Measurements from ENCODE around the gene ATG16L1. TPM values are rescaled to one million over a fixed set of nuclear protein-coding genes. Genes with fewer than 3 reads are reported as not detected.
A peak's percentile ranks its signal among the peaks of the same experiment; 100 is the strongest.

Gene ATG16L1
- total RNA-seq, 5 donors from 2014 or later (not counting 1 experiment from before 2014, with no cell fraction given), result 73.9 to 117 (median 83.4) TPM

DNA sequence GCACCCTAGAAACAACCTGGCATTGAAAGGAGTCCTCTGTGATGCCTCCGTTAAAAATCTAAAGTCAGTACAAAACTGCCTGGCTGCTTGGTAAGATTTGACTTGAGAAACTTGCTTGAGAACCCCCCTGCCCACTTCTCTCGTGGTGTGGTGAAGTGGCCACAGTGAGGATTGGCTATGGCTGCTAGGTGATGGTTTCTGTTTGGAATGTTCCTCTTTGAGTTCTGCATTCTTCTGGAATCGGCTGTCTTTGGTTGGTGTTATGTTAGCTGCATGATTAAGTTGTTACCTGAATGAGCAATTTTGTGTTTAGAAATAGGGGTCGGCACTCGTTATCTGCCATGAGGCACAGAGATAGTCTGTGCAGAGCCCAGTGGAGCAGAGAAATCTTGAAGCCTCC is 34.4 kb downstream of the ATG16L1 start:
- peaks cover 66% of the 10 kb centered on the region for H3K36me3 Mint-ChIP-seq

DNA sequence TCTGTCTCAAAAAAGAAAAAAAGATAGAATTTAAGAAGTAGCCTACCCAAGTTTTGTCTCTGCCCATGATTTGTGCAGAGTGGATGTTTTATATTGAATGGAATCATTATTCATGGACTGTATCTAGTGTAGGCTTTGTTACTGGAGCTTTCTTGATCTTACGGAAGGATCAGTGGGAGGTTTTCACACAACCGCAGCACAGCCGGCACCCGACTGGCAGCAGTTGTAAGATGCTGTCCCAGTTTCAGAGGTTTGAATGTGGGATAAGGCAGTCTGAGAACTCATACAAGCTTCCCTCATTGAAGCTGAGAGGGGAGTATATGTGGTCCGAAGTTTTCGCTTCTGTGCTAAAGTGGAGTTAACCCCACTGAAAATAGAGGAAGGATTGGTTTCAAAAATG is 36.4 kb downstream of the ATG16L1 start:
- POLR2A ChIA-PET, result no interaction called here
- no peak overlapping the region for H3K27ac ChIP-seq (ENCODE audit: low read length)
- Mint-ChIP-seq H3K4me3 (no peak overlapping the region), H3K9me3 (no peaks in the 10 kb centered on the region), H3K4me1 (peaks cover 4 to 14% (median 12%) of the 10 kb centered on the region in 3 donors), H3K27ac (peak overlapping the region in 1 of 2 donors; percentile 61), H3K27me3 (no peaks in the 10 kb centered on the region), H3K36me3 (peaks cover 65% of the 10 kb centered on the region)
- H3K4me3 ChIP-seq (ENCODE audit: control insufficient read depth in 1 of 2, extremely low read depth in 1 of 2, low read length in 1 of 2), result no peak overlapping the region
- no peaks in the 10 kb centered on the region for H3K27me3 ChIP-seq (replicated peaks in 1 of 2; ENCODE audit: control insufficient read depth in 2 of 2, extremely low read depth in 1 of 2, insufficient read depth in 2 of 2, low read length in 1 of 2)
- ATAC-seq (replicated peaks in 1 of 4) (no peak), DNase-seq (no peak)
- H3K9me3 ChIP-seq, result no peaks in the 10 kb centered on the region
- WGBS (ENCODE audit: insufficient coverage), result no CpG with 5 or more reads among the region's 6 CpGs
- CTCF ChIA-PET, result interaction anchor here in 1 of 2 donors (0.6 kb wide), 1 partner anchor 155 kb away, joined by 3 read pairs; no protein-coding TSS in a partner anchor
- H3K4me1 ChIP-seq (ENCODE audit: control insufficient read depth in 1 of 2, extremely low read depth in 1 of 2, insufficient read depth in 2 of 2, low read length in 2 of 2), result peaks cover 0 to 3% of the 10 kb centered on the region in 2 experiments
- peaks cover 16 to 89% of the 10 kb centered on the region in 2 donors for H3K36me3 ChIP-seq (ENCODE audit: control insufficient read depth in 2 of 2, extremely low read depth in 1 of 2, insufficient read depth in 1 of 2, low read length in 1 of 2)

More for the DNA sequence above, 34.4 kb downstream of the ATG16L1 start:
- 90% methylated on average over 5 of the region's 5 CpGs for WGBS (ENCODE audit: insufficient coverage)
- ATAC-seq (replicated peaks in 1 of 4) (no peak), DNase-seq (no peak)
- CTCF ChIA-PET, result interaction anchor here (0.6 kb wide), 3 partner anchors 12 to 62 kb away, joined by 3 to 4 read pairs (median 3); no protein-coding TSS in a partner anchor
- H3K4me1 ChIP-seq (ENCODE audit: control insufficient read depth in 1 of 2, extremely low read depth in 1 of 2, insufficient read depth in 2 of 2, low read length in 2 of 2), result peaks cover 0 to 16% of the 10 kb centered on the region in 2 experiments
- no peaks in the 10 kb centered on the region for H3K27me3 ChIP-seq (replicated peaks in 1 of 2; ENCODE audit: control insufficient read depth in 2 of 2, extremely low read depth in 1 of 2, insufficient read depth in 2 of 2, low read length in 1 of 2)
- H3K4me3 ChIP-seq (ENCODE audit: control insufficient read depth in 1 of 2, extremely low read depth in 1 of 2, low read length in 1 of 2), result no peak overlapping the region
- POLR2A ChIA-PET, result interaction anchor here (0.6 to 1.4 kb wide), 3 partner anchors 12 to 528 kb away, joined by 3 to 6 read pairs (median 3); no protein-coding TSS in a partner anchor
- Mint-ChIP-seq H3K4me1 (peaks cover 20 to 34% (median 32%) of the 10 kb centered on the region in 3 donors), H3K9me3 (no peaks in the 10 kb centered on the region), H3K27ac (peak overlapping the region in 1 of 2 donors; percentile 29), H3K4me3 (no peak overlapping the region), H3K27me3 (no peaks in the 10 kb centered on the region)
- H3K9me3 ChIP-seq, result no peaks in the 10 kb centered on the region
- no peak overlapping the region for H3K27ac ChIP-seq (ENCODE audit: low read length)
- peaks cover 11 to 88% of the 10 kb centered on the region in 2 donors for H3K36me3 ChIP-seq (ENCODE audit: control insufficient read depth in 2 of 2, extremely low read depth in 1 of 2, insufficient read depth in 1 of 2, low read length in 1 of 2)

DNA sequence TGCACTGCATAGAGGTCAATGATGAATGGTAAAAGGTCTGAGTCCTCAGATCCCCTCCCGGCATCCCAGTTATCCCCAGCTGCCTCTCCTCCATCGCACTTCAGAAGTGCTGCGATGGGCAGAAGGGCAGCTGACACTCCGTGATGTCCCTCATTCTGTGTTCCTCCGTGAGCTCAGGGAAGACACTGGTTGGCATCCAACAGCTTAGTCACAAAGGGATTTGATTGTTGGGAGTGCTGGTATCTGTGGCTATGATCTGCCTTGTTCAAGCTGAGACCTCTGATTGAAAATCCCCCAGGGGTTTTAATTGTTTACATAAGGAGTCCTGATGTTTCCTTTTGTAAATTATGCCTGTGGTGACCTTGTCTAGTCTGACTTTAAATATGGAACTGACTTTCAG is 37.2 kb downstream of the ATG16L1 start:
- WGBS (ENCODE audit: insufficient coverage), result no CpG with 5 or more reads among the region's 5 CpGs
- Mint-ChIP-seq H3K4me1 (peaks cover 0 to 16% (median 9%) of the 10 kb centered on the region in 3 donors), H3K27ac (peak overlapping the region in 1 of 2 donors; percentile 61), H3K36me3 (peaks cover 70% of the 10 kb centered on the region), H3K27me3 (no peaks in the 10 kb centered on the region), H3K9me3 (no peaks in the 10 kb centered on the region), H3K4me3 (no peak overlapping the region)
- H3K27me3 ChIP-seq (replicated peaks in 1 of 2; ENCODE audit: control insufficient read depth in 2 of 2, extremely low read depth in 1 of 2, insufficient read depth in 2 of 2, low read length in 1 of 2), result no peaks in the 10 kb centered on the region
- DNase-seq (no peak), ATAC-seq (replicated peaks in 1 of 4) (no peak)
- H3K4me1 ChIP-seq (ENCODE audit: control insufficient read depth in 1 of 2, extremely low read depth in 1 of 2, insufficient read depth in 2 of 2, low read length in 2 of 2), result no peaks in the 10 kb centered on the region
- no peak overlapping the region for H3K4me3 ChIP-seq (ENCODE audit: control insufficient read depth in 1 of 2, extremely low read depth in 1 of 2, low read length in 1 of 2)
- CTCF ChIA-PET, result no interaction called here
- POLR2A ChIA-PET, result no interaction called here
- H3K36me3 ChIP-seq (ENCODE audit: control insufficient read depth in 2 of 2, extremely low read depth in 1 of 2, insufficient read depth in 1 of 2, low read length in 1 of 2), result peaks cover 23 to 90% of the 10 kb centered on the region in 2 donors
- no peaks in the 10 kb centered on the region for H3K9me3 ChIP-seq
- no peak overlapping the region for H3K27ac ChIP-seq (ENCODE audit: low read length)

DNA sequence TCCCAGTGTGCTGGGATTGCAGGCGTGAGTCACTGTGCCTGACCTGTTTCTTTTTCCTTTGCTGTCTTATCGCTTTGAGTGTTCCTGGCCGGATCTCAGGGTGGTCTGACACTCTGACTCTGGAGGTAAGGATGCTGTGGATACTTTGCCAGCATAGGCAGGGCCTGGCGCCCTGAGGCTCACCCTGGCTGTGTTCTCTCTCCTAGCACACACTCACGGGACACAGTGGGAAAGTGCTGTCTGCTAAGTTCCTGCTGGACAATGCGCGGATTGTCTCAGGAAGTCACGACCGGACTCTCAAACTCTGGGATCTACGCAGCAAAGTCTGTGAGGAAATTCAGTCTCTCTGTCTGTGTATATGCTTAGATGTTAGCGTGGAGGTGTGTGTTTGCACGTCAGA is 38.2 kb downstream of the ATG16L1 start:
- peak overlapping the region in 1 of 2 donors; percentile 77 for H3K27ac Mint-ChIP-seq
- H3K4me3 Mint-ChIP-seq, result no peak overlapping the region
- DNase-seq, result no peak
- ChIA-PET POLR2A (no interaction called here), CTCF (no interaction called here)
- H3K36me3 Mint-ChIP-seq, result peaks cover 79% of the 10 kb centered on the region
- no peaks in the 10 kb centered on the region for H3K27me3 ChIP-seq (replicated peaks in 1 of 2; ENCODE audit: control insufficient read depth in 2 of 2, extremely low read depth in 1 of 2, insufficient read depth in 2 of 2, low read length in 1 of 2)
- H3K36me3 ChIP-seq (ENCODE audit: control insufficient read depth in 2 of 2, extremely low read depth in 1 of 2, insufficient read depth in 1 of 2, low read length in 1 of 2), result peaks cover 30 to 98% of the 10 kb centered on the region in 2 donors
- ATAC-seq (replicated peaks in 1 of 4), result no peak
- H3K4me3 ChIP-seq (ENCODE audit: control insufficient read depth in 1 of 2, extremely low read depth in 1 of 2, low read length in 1 of 2), result no peak overlapping the region
- H3K27ac ChIP-seq (ENCODE audit: low read length), result no peak overlapping the region
- no peaks in the 10 kb centered on the region for H3K9me3 Mint-ChIP-seq
- peaks cover 0 to 18% (median 9%) of the 10 kb centered on the region in 3 donors for H3K4me1 Mint-ChIP-seq
- no peaks in the 10 kb centered on the region for H3K4me1 ChIP-seq (ENCODE audit: control insufficient read depth in 1 of 2, extremely low read depth in 1 of 2, insufficient read depth in 2 of 2, low read length in 2 of 2)
- no peaks in the 10 kb centered on the region for H3K9me3 ChIP-seq
- no peaks in the 10 kb centered on the region for H3K27me3 Mint-ChIP-seq
- 98% methylated on average over 10 of the region's 12 CpGs for WGBS (ENCODE audit: insufficient coverage)

DNA sequence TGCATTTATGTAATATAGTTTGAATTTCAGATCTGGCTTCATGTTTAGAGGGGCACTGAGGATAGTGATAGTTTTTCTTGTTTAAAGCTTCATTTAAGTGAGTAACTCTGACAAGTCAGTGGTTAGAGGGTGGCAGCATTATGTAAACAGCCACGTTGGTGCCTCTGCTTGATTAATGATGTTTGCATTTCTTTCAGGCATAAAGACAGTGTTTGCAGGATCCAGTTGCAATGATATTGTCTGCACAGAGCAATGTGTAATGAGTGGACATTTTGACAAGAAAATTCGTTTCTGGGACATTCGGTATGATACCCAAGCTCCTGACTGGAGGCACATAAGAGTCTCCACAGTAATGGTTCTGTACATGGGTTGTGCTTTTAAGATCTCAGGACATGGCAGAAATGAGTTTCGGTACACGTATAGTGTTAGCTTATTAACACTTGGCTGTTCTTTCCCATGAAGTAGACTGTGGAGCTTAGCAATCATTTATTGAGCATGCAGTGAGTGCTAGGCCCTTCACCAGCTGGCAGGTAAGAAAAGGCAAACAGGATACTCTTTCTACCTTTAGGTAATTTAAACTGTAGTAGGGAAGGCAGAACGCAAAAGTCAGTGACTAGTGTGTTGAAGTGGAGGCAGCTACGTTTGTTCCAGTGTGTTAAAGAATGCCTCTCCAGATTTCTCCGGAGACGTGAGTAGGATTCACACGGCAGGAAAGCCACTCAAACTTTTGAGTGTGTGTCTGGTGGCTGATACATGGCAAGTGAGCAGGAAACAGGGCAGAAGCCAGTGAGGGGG is 38.8 kb downstream of the ATG16L1 start:
- H3K4me3 ChIP-seq (ENCODE audit: control insufficient read depth in 1 of 2, extremely low read depth in 1 of 2, low read length in 1 of 2), result no peak overlapping the region
- no peaks in the 10 kb centered on the region for H3K27me3 ChIP-seq (replicated peaks in 1 of 2; ENCODE audit: control insufficient read depth in 2 of 2, extremely low read depth in 1 of 2, insufficient read depth in 2 of 2, low read length in 1 of 2)
- no peaks in the 10 kb centered on the region for H3K4me1 ChIP-seq (ENCODE audit: control insufficient read depth in 1 of 2, extremely low read depth in 1 of 2, insufficient read depth in 2 of 2, low read length in 2 of 2)
- Mint-ChIP-seq H3K9me3 (no peaks in the 10 kb centered on the region), H3K36me3 (peaks cover 77% of the 10 kb centered on the region), H3K4me3 (no peak overlapping the region), H3K27ac (peak overlapping the region in 1 of 2 donors; percentile 77), H3K27me3 (no peaks in the 10 kb centered on the region), H3K4me1 (peaks cover 0 to 13% (median 5%) of the 10 kb centered on the region in 3 donors)
- peaks cover 30 to 98% of the 10 kb centered on the region in 2 donors for H3K36me3 ChIP-seq (ENCODE audit: control insufficient read depth in 2 of 2, extremely low read depth in 1 of 2, insufficient read depth in 1 of 2, low read length in 1 of 2)
- DNase-seq (no peak), ATAC-seq (replicated peaks in 1 of 4) (no peak)
- ChIA-PET POLR2A (no interaction called here), CTCF (no interaction called here)
- WGBS (ENCODE audit: insufficient coverage), result 95% methylated on average over 9 of the region's 10 CpGs
- no peak overlapping the region for H3K27ac ChIP-seq (ENCODE audit: low read length)
- no peaks in the 10 kb centered on the region for H3K9me3 ChIP-seq

DNA sequence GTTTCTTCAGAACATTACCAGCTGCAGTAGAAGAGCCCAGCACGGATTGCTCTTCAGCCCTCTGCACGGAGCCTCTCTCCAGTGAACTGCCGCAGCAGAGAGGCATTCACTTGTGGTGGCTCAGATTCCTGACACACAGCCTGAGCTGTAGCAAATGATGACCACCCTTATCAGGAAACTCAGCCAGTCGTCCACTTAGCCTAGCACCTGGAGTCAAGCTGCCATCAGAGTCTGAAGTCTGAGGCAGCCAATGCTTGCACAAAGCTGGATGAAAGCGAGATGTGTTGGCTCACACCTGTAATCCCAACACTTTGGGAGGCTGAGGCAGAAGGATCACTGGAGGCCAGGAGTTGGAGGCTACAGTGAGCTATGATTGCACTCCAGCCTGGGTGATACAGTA is 44.4 kb downstream of the ATG16L1 start:
- CTCF ChIA-PET, result no interaction called here
- H3K4me3 ChIP-seq (ENCODE audit: control insufficient read depth in 1 of 2, extremely low read depth in 1 of 2, low read length in 1 of 2), result no peak overlapping the region
- H3K9me3 ChIP-seq, result no peaks in the 10 kb centered on the region
- peaks cover 20 to 55% of the 10 kb centered on the region in 2 donors for H3K36me3 ChIP-seq (ENCODE audit: control insufficient read depth in 2 of 2, extremely low read depth in 1 of 2, insufficient read depth in 1 of 2, low read length in 1 of 2)
- Mint-ChIP-seq H3K4me1 (peaks cover 3 to 8% (median 4%) of the 10 kb centered on the region in 3 donors), H3K27ac (peak overlapping the region in 1 of 2 donors; percentile 29), H3K4me3 (no peak overlapping the region), H3K27me3 (no peaks in the 10 kb centered on the region), H3K36me3 (peaks cover 50% of the 10 kb centered on the region), H3K9me3 (no peaks in the 10 kb centered on the region)
- POLR2A ChIA-PET, result interaction anchor here in 1 of 2 donors (0.7 kb wide), 2 partner anchors 16 to 66 kb away, joined by 5 to 7 read pairs; no protein-coding TSS in a partner anchor
- no peak overlapping the region for H3K27ac ChIP-seq (ENCODE audit: low read length)
- DNase-seq (no peak), ATAC-seq (replicated peaks in 1 of 4) (no peak)
- 96% methylated on average over 5 of the region's 5 CpGs for WGBS (ENCODE audit: insufficient coverage)
- H3K27me3 ChIP-seq (replicated peaks in 1 of 2; ENCODE audit: control insufficient read depth in 2 of 2, extremely low read depth in 1 of 2, insufficient read depth in 2 of 2, low read length in 1 of 2), result no peaks in the 10 kb centered on the region
- no peaks in the 10 kb centered on the region for H3K4me1 ChIP-seq (ENCODE audit: control insufficient read depth in 1 of 2, extremely low read depth in 1 of 2, insufficient read depth in 2 of 2, low read length in 2 of 2)
